ENCODE measurements around the gene SYTL2.

Gene SYTL2

DNA sequence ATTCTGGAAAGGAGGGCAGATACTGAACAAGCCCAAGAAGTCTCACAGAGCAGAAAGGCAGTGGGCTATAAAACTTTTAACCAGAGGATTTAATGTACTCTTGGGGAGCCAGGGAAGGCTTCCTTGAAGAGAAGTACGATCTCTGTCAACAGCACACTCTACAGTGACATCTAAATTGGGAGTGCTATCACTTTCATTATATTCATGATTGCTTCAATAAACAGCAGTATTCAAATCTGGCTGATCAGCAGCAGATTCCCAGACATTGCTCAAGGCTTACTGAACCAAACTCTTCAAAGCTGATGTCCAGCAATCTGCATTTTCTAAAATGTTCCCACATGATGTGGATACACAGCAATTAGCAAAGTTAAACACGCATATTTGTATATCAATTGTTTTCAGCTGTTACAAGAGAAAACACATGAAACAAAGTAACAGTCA is 44.2 kb downstream of the SYTL2 start:
- in situ Hi-C loops (cut with MboI; ENCODE audit: low pct_unique_long_range_greater_than_20kb, low sequenced_read_pairs, unreplicated experiment), result no loop called here
- DNase-seq (ENCODE audit: low spot score), result no peak
- TF ChIP-seq, protein P1, sequence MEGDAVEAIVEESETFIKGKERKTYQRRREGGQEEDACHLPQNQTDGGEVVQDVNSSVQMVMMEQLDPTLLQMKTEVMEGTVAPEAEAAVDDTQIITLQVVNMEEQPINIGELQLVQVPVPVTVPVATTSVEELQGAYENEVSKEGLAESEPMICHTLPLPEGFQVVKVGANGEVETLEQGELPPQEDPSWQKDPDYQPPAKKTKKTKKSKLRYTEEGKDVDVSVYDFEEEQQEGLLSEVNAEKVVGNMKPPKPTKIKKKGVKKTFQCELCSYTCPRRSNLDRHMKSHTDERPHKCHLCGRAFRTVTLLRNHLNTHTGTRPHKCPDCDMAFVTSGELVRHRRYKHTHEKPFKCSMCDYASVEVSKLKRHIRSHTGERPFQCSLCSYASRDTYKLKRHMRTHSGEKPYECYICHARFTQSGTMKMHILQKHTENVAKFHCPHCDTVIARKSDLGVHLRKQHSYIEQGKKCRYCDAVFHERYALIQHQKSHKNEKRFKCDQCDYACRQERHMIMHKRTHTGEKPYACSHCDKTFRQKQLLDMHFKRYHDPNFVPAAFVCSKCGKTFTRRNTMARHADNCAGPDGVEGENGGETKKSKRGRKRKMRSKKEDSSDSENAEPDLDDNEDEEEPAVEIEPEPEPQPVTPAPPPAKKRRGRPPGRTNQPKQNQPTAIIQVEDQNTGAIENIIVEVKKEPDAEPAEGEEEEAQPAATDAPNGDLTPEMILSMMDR (IDR thresholded peaks at IDR 0.05; ENCODE audit: extremely low read depth, insufficient read depth, missing control alignments), result no peak

DNA sequence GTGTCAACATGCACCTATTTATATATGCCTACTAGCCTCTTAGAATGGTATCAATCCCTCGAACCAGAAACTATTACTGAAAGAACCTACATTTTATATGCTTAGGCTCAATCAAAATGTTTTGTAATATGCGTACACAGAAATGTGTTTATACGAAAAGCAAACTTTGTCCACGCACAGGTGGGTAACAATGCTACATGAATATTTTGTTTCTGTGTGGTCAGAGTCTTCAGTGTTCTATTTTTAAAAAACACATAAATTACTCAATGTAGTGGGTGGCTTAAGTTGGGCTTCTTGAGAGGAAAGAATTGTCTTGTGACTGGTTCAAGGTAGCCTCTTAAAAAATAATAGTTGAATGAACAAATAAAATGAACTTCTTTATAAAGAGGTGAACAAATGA is 46.1 kb downstream of the SYTL2 start:
- TF ChIP-seq, protein P1 (IDR thresholded peaks at IDR 0.05; ENCODE audit: extremely low read depth, insufficient read depth, missing control alignments), result no peak
- in situ Hi-C loops (cut with MboI; ENCODE audit: low pct_unique_long_range_greater_than_20kb, low sequenced_read_pairs, unreplicated experiment), result no loop called here
- no peak for DNase-seq (ENCODE audit: low spot score)

DNA sequence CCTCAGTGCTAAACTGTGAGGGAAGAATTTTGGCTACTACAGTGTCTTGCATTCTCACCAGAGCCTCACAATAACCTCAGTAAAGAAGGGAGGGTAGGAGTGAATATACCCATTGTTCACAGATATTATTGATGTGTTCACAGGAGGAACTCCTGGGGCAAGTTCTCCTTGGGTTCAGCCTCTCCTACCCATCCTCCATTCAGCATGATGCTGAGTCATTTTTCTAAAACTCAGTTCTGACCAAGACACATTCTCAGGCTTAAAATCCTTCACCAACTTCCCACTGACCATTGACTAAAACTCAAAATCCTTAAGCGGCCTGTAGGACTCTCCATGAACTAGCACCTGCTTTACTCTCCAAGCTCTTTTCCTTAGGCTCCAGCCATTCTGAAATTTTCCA is 48.7 kb downstream of the SYTL2 start:
- TF ChIP-seq, protein P1 (IDR thresholded peaks at IDR 0.05; ENCODE audit: extremely low read depth, insufficient read depth, missing control alignments), result no peak
- DNase-seq (ENCODE audit: low spot score), result no peak
- in situ Hi-C loops (cut with MboI; ENCODE audit: low pct_unique_long_range_greater_than_20kb, low sequenced_read_pairs, unreplicated experiment), result no loop called here

DNA sequence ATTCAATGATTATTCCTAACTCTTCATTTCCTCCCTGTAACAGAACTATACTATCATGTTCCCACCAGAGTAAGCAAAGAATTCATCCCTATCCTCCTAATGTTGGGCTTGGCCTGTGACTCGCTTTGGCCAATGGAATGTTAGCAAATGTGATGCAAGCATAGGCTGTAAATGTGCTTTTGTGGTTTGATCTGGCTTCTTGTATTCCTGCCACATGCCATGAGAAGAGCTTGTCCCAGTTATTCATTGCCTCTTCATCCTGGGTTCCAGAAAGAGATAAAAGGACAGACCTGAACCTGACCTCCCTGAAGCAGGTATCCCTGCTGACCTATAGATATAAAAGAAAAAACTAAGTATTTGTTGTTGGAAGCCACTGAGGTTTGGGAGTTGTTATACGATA is 51.0 kb downstream of the SYTL2 start:
- DNase-seq (ENCODE audit: low spot score), result no peak
- TF ChIP-seq, protein P1 (IDR thresholded peaks at IDR 0.05; ENCODE audit: extremely low read depth, insufficient read depth, missing control alignments), result no peak
- in situ Hi-C loops (cut with MboI; ENCODE audit: low pct_unique_long_range_greater_than_20kb, low sequenced_read_pairs, unreplicated experiment), result no loop called here

DNA sequence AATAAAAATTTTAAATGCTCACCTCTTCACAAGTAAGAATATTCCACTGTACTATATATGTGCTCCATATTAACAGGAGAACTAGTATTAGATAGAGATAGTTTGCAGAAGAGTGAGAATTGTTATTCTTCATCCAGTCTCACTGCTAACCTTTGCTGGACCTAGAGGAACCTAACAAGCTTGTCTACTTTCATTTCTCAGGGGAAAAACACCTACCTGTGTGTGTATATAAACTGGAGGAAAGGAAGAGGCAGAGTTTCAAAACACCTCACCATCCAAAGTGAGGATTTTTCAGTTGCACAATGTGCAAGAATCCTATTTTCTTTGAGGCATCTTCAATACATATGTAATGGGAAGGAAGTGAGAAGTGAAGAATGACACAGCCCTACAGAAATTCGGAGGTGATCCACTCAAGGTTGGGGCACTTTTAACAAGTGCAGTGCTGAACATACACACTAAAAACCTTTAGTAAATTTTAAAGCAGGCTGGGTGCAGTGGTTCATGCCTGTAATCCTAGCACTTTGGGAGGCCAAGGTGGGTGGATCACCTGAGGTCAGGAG is 52.4 kb downstream of the SYTL2 start:
- in situ Hi-C loops (cut with MboI; ENCODE audit: low pct_unique_long_range_greater_than_20kb, low sequenced_read_pairs, unreplicated experiment), result no loop called here
- no peak for DNase-seq (ENCODE audit: low spot score)
- TF ChIP-seq, protein P1 (IDR thresholded peaks at IDR 0.05; ENCODE audit: extremely low read depth, insufficient read depth, missing control alignments), result no peak

DNA sequence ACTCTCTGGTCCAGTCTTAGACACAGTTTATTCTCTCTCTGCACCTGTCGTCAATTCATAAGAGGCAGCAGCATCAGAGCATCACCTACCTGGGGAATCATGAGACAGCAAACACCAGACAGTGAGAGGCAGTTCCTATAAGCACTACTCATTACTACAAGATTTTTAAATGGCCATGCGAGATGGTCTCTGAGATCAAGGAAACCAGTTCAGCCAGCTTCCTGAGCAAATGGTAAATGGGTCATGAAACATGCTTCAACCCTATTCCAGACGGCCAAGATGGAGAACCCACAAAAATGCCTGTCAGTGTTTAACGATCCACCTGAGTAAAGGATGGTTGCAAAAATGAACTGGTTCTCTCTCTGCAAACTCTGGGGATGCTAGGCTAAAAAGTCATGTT is 52.9 kb downstream of the SYTL2 start:
- TF ChIP-seq, protein P1 (IDR thresholded peaks at IDR 0.05; ENCODE audit: extremely low read depth, insufficient read depth, missing control alignments), result no peak
- DNase-seq (ENCODE audit: low spot score), result no peak
- in situ Hi-C loops (cut with MboI; ENCODE audit: low pct_unique_long_range_greater_than_20kb, low sequenced_read_pairs, unreplicated experiment), result no loop called here

Measured in GM13977 (cell line).